Duodenal mucosa (tissue), 2 donors: Measurements from ENCODE around the gene GLOD4.
"Not testable (repeated sequence)": the region's sequence is repeated elsewhere in the genome, so short reads cannot be mapped to it uniquely, and the experiment has no call there.

Experiments
- H3K27ac ChIP-seq: one replicate; pipeline ENCODE4 v1.7.0; 2013; ENCODE audit warnings: low read depth, low read length
- H3K27me3 ChIP-seq, 2 donors: one replicate each; pipeline ENCODE4 v1.7.0; 2013; ENCODE audit warnings: low read length in 2 of 2, control low read depth in 1 of 2; ENCODE audit not compliant: insufficient read depth in 2 of 2, control insufficient read depth in 1 of 2
- H3K36me3 ChIP-seq, 2 donors: one replicate each; pipeline ENCODE4 v1.7.0; 2013; ENCODE audit warnings: low read length in 2 of 2, control low read depth in 1 of 2; ENCODE audit not compliant: insufficient read depth in 2 of 2, control insufficient read depth in 1 of 2
- H3K4me1 ChIP-seq, 2 donors: one replicate each; pipeline ENCODE4 v1.7.0; 2013; ENCODE audit warnings: low read length in 2 of 2, control low read depth in 1 of 2; ENCODE audit not compliant: insufficient read depth in 2 of 2, control insufficient read depth in 1 of 2
- H3K4me3 ChIP-seq, 2 donors: one replicate each; pipeline ENCODE4 v1.7.0; 2013; ENCODE audit warnings: low read length in 2 of 2, low read depth in 1 of 2
- H3K9ac ChIP-seq, 2 donors: one replicate each; pipeline ENCODE4 v1.7.0; 2013; ENCODE audit warnings: low read length in 2 of 2, low read depth in 1 of 2
- H3K9me3 ChIP-seq, 2 donors: one replicate each; pipeline ENCODE4 v1.7.0; 2013; ENCODE audit warnings: low read length in 2 of 2, control low read depth in 1 of 2; ENCODE audit not compliant: control insufficient read depth in 1 of 2

Gene GLOD4

GRCh38 chr17:814371-814770 lies 32.3 kb upstream of the GLOD4 start:
- H3K27ac ChIP-seq, result no peak overlapping the region
- H3K4me3 ChIP-seq, result no peak overlapping the region
- H3K9ac ChIP-seq, result no peak overlapping the region
- H3K27me3 ChIP-seq, result no peaks in the 10 kb centered on the region
- H3K9me3 ChIP-seq, result no peaks in the 10 kb centered on the region
- H3K36me3 ChIP-seq, result peaks cover 0 to 7% of the 10 kb centered on the region in 2 donors
- no peaks in the 10 kb centered on the region for H3K4me1 ChIP-seq

GRCh38 chr17:812638-813204 lies 30.6 kb upstream of the GLOD4 start:
- Histone ChIP-seq H3K4me3 (no peak overlapping the region), H3K27ac (no peak overlapping the region), H3K9ac (no peak overlapping the region), H3K27me3 (no peaks in the 10 kb centered on the region), H3K4me1 (no peaks in the 10 kb centered on the region), H3K9me3 (no peaks in the 10 kb centered on the region), H3K36me3 (peaks cover 0 to 7% of the 10 kb centered on the region in 2 donors)

GRCh38 chr17:811051-811784 lies 29.1 kb upstream of the GLOD4 start:
- no peak overlapping the region for H3K9ac ChIP-seq
- H3K9me3 ChIP-seq, result no peaks in the 10 kb centered on the region
- H3K4me1 ChIP-seq, result no peaks in the 10 kb centered on the region
- no peak overlapping the region for H3K27ac ChIP-seq
- peaks cover 0 to 7% of the 10 kb centered on the region in 2 donors for H3K36me3 ChIP-seq
- no peak overlapping the region for H3K4me3 ChIP-seq
- no peaks in the 10 kb centered on the region for H3K27me3 ChIP-seq

- H3K36me3 ChIP-seq, result peaks cover 0 to 5% of the 10 kb centered on the region in 2 donors
- no peak overlapping the region for H3K27ac ChIP-seq
- H3K4me1 ChIP-seq, result no peaks in the 10 kb centered on the region
- no peak overlapping the region for H3K9ac ChIP-seq
- no peaks in the 10 kb centered on the region for H3K9me3 ChIP-seq
- no peak overlapping the region for H3K4me3 ChIP-seq
- H3K27me3 ChIP-seq, result no peaks in the 10 kb centered on the region
Observed at GRCh38 chr17:807523-808294, 25.6 kb upstream of the GLOD4 start.

GRCh38 chr17:806781-807522 lies 24.9 kb upstream of the GLOD4 start:
- H3K4me3 ChIP-seq, result no peak overlapping the region
- no peaks in the 10 kb centered on the region for H3K9me3 ChIP-seq
- H3K36me3 ChIP-seq, result no peaks in the 10 kb centered on the region
- H3K9ac ChIP-seq, result no peak overlapping the region
- H3K27me3 ChIP-seq, result no peaks in the 10 kb centered on the region
- H3K27ac ChIP-seq, result no peak overlapping the region
- H3K4me1 ChIP-seq, result no peaks in the 10 kb centered on the region

- Histone ChIP-seq H3K36me3 (no peaks in the 10 kb centered on the region), H3K4me1 (no peaks in the 10 kb centered on the region), H3K9me3 (no peaks in the 10 kb centered on the region), H3K27ac (no peak overlapping the region), H3K4me3 (no peak overlapping the region), H3K27me3 (no peaks in the 10 kb centered on the region), H3K9ac (no peak overlapping the region)
Observed at GRCh38 chr17:806346-806745, 24.3 kb upstream of the GLOD4 start.

GRCh38 chr17:805886-806285 lies 23.8 kb upstream of the GLOD4 start:
- not testable (repeated sequence) for H3K9me3 ChIP-seq, H3K4me3 ChIP-seq, H3K9ac ChIP-seq, H3K27ac ChIP-seq, H3K27me3 ChIP-seq, H3K36me3 ChIP-seq, H3K4me1 ChIP-seq

GRCh38 chr17:804541-805435 lies 22.7 kb upstream of the GLOD4 start:
- Histone ChIP-seq H3K36me3 (no peaks in the 10 kb centered on the region), H3K27ac (no peak overlapping the region), H3K9me3 (no peaks in the 10 kb centered on the region), H3K4me1 (no peaks in the 10 kb centered on the region), H3K4me3 (no peak overlapping the region), H3K9ac (no peak overlapping the region), H3K27me3 (no peaks in the 10 kb centered on the region)
